HT1080 (cell line): ENCODE results near the gene ISM2. TPM values are rescaled to one million over a fixed set of nuclear protein-coding genes. Genes with fewer than 3 reads are reported as not detected.

ENCODE experiments used
- DNase-seq: peaks from one replicate; pipeline ENCODE4 v3.0.0-alpha.2; 2015; ENCODE audit warnings: low read depth
- small RNA-seq: library from RNA; depleted of rRNA; stranded (forward); fragments of <200 nt; gene quantifications from one replicate; pipeline ENCODE3, GENCODE V24; 2014
- total RNA-seq: library from RNA; depleted of rRNA; stranded (reverse); fragments of >200 nt; shearing (Covaris generic); gene quantifications from 2 replicates; pipeline ENCODE4 v1.2.3, GENCODE V29; 2014; rRNA removed

ISM2 gene
- total RNA-seq, 1 experiment from 2014 or later, result not detected

GRCh38 chr14:77469067-77469505 is 29.5 kb downstream of the ISM2 start:
- no peak for DNase-seq

DNA sequence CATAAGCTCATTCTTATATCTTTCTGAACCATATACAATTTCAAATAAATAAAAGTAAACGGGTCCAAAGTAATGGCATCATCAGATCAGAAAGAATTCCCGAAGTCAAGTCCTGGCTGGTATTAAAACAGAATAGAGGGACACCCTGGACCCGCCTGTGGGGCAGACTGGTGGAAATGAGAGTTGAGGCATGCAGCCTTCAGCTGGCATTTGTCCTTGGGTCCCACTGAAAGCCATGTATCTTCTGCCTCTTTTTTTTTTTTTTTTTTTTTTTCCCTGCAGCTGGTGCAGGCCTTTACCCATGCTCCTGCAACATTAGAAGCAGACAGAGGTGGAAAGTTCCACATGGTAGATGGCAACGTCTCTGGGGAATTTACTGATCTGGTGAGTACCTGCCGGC is 30.8 kb downstream of the ISM2 start:
- no peak for DNase-seq

DNA sequence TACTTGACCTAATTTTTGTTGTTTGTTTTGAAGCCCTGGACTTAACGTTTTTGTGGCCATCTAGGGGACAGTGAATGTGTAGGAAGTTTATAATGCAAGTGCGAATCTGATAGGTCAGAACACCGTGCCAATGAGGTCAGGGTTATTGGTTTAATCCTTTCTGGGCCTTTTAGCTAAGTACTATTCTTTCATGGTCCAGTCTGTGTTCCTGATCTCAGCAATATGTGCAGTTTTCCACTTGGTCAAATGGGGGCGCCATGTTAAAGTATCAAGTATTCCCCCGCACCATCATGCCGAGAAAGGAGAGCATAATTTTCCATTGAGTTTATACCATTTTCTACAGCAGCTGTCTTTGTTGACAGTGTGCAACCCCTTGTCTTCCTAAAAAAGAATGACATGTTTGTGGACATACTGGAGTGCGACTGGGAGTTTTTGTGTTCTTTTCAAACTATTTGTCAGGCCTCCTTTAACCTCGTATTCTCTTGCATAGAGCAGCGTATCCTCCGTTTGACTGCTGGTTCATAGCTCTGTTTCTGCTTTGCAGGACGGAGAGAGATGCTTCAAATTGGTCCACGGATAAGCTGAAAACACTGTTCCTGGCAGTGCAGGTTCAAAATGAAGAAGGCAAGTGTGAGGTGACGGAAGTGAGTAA is 39.4 kb downstream of the ISM2 start:
- peak; percentile 59 for DNase-seq

DNA sequence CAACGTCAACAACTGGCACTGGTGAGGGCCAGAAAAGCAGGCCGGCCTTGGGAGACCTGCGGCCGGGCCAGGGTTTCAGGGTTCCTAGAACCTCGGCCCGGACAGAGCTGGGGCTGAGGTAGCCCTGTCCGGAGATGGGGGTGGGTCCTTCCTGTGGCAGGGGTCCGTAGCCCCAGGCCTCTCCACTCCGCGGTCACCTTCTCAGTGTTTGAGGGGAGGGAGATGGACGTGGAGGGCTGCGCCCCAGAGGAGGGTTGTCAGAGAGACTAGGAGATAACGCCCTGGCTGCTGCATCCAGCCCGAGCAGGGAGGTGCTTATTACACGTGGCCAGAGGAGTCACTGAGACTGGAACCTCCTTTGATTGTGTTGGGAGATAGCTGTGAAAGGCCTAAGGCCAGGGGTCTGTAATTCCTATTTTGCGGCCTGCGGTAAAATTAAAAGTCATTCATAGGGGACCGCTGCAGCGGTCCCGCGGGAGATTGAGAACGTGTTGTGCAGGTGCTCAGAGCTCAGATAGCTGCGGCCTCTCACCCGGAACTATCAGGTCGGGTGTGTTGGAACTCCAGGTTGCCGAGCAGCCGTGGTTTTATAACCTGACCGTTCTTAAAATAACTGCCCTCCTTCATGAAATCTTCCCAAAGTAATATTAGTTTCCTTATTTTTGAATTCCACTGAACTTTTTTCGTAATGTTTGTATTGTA is 40.2 kb downstream of the ISM2 start:
- DNase-seq, result peak; percentile 33

- peak; percentile 99 for DNase-seq
Measured at GRCh38 chr14:77457522-77458248, 40.9 kb downstream of the ISM2 start, which contains the start of the genes AHSA1 and VIPAS39. AHSA1 (plus strand) TSS chr14:77458093; CDS start chr14:77458190, 97 bp downstream. VIPAS39 (minus strand) TSS chr14:77457601; CDS start chr14:77454102, 3,499 bp downstream.

- no peak for DNase-seq
Measured at GRCh38 chr14:77457115-77457521, 41.5 kb downstream of the ISM2 start.

- no peak for DNase-seq
Measured at GRCh38 chr14:77455966-77456640, 42.5 kb downstream of the ISM2 start.

GRCh38 chr14:77442196-77442595 is 56.4 kb downstream of the ISM2 start:
- no peak for DNase-seq

- no peak for DNase-seq
Measured at GRCh38 chr14:77439861-77440260, 58.8 kb downstream of the ISM2 start.

GRCh38 chr14:77438596-77438995 is 60.0 kb downstream of the ISM2 start:
- no peak for DNase-seq

DNA sequence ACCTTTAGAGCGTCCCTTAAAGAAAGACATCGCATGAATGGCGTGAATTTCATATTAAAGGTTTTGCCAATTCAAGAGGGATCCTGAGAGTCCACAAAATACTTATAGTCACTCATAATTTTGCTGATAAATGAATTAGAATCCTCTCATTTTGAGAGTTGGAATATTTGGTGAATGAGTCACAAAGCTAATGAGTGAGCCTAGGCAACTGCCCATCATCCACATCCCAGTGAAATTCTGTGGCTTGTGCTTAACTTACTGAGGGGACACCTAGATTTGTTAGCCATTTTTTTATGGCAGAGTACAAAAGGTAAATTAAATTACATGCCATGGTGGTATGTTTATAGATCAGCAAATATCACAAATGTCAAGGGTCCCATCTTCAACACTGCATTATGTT is 62.6 kb downstream of the ISM2 start:
- DNase-seq, result peak; percentile 37

- no peak for DNase-seq
Measured at GRCh38 chr14:77426396-77426795, 72.2 kb downstream of the ISM2 start.

DNA sequence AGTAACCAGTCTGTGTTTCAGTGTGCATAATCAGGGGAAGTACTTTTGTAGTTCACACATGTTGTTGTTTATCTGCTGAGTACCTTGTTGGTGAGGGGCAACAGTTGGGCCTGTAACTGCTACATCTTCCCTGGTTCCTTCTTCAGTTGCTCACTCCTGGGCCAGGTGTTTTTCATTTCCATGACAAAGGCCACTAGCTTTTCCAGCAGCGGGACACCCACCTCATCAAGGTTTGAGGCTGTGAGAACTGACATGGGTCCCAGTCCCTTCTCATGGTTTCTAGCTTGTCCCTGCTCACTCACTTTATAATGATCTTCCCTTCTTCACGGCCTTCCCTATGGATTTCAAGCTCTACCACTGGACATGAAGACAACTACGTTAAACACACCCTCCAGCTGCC is 73.8 kb downstream of the ISM2 start:
- DNase-seq, result no peak

Small RNA genes within 50 kb of the gene (small RNA-seq; reads per million reads assigned to genes)
- gene RF00404 (not detected), gene RN7SL587P (not detected)

Other genes with a start within 250 kb of the ISM2 start
- not detected in 2 replicates for gene NGB, start 227.6 kb downstream of the ISM2 start, total RNA-seq
- 13.7 and 15.1 TPM in 2 replicates for gene POMT2, start 177.9 kb downstream of the ISM2 start, total RNA-seq
- 46.9 and 57.1 TPM in 2 replicates for gene GSTZ1, start 177.8 kb downstream of the ISM2 start, total RNA-seq
- gene TMED8, start 121.7 kb downstream of the ISM2 start, total RNA-seq, result 11.8 and 13.7 TPM in 2 replicates
- 0.84 and 2.6 TPM in 2 replicates for gene SAMD15, start 121.4 kb downstream of the ISM2 start, total RNA-seq
- 0.07 TPM in 1 of 2 replicates, not detected in the other for gene NOXRED1, start 75.3 kb downstream of the ISM2 start, total RNA-seq
- 17.5 and 19.2 TPM in 2 replicates for gene VIPAS39, start 41.2 kb downstream of the ISM2 start, total RNA-seq
- gene AHSA1, start 40.7 kb downstream of the ISM2 start, total RNA-seq, result 414 and 428 TPM in 2 replicates
- gene SPTLC2, start 117.8 kb upstream of the ISM2 start, total RNA-seq, result 15.7 and 17.9 TPM in 2 replicates
- 19.3 and 20.3 TPM in 2 replicates for gene ALKBH1, start 209.2 kb upstream of the ISM2 start, total RNA-seq
- 403 and 593 TPM in 2 replicates for gene SLIRP, start 209.3 kb upstream of the ISM2 start, total RNA-seq